Measurements from ENCODE around the gene S100A2.
A peak's percentile ranks its signal among the peaks of the same experiment; 100 is the strongest.
"Not testable (repeated sequence)": the region's sequence is repeated elsewhere in the genome, so short reads cannot be mapped to it uniquely, and the experiment has no call there.

S100A2 gene

GRCh38 chr1:153588033-153588432, 22.4 kb upstream of the S100A2 start:
- not testable (repeated sequence) for DNase-seq

- DNase-seq = no peak
Measured at GRCh38 chr1:153587314-153587713, 21.7 kb upstream of the S100A2 start.

GRCh38 chr1:153586347-153586746, 20.7 kb upstream of the S100A2 start:
- DNase-seq = no peak

DNA sequence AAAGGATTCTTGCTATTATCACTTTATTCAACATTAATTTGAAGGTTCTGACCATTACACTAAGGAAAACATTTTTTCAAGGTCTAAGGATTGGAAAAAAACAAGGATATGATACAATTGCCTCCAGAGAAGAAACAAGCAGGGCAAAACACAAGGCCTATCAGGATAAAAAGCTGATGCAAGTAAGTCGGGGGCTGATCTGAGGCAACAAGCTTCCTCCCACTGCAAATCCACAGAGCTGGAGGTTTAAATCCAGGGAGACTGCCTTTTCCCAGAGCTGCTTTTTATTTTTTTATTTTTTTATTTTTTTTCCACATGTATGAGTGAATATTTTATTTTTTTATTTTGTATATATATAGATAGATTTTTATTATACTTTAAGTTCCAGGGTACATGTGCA, 19.4 kb upstream of the S100A2 start:
- no peak for DNase-seq

DNA sequence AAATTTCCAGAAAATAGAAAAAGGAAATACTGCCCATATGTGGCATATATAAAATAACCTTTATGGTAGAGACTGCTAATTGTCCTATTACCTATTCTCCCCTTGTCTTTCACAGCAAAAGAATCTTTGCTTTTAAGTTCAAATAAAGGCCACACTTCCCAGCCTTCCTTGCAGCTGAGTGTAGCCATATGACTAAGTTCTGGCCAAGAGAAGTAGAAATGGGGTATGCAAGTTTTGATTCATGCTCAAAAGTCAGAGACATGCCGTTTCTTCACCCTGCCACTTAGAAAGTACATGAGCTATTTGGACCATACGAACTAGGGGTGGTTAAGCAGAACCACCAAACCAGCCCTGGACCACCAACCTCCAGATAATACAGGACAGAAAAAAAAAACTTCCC, 18.3 kb upstream of the S100A2 start:
- no peak for DNase-seq

- not testable (repeated sequence) for DNase-seq
Measured at GRCh38 chr1:153583514-153583913, 17.9 kb upstream of the S100A2 start.

DNA sequence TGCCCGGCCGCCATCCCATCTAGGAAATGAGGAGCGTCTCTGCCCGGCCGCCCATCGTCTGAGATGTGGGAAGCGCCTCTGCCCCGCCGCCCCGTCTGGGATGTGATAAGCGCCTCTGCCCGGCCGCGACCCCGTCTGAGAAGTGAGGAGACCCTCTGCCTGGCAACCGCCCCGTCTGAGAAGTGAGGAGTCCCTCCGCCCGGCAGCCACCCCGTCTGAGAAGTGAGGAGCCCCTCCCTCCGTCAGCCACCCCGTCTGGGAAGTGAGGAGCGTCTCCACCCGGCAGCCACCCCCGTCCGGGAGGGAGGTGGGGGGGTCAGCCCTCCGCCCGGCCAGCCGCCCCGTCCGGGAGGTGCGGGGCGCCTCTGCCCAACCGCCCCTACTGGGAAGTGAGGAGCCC, 17.2 kb upstream of the S100A2 start:
- DNase-seq = not testable (repeated sequence)

DNA sequence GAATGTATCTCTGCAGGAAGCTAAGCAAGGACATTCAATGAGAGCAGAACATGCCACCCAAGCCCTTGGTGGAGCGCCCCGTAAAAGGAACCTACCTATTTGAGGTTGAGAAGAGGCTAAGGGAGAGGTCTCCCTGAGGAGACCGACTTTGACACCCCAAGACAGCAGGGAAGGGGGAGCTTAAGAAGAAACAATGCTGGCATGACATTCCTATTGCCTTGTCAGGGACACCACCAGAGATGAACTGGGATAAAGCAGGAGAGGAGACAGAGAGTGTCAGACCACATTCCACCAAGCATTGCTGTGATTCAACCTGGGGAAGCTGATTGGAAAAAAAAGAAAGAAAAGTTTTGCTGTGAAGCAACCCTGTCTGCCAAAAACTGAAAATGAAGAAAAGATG, 13.3 kb upstream of the S100A2 start:
- DNase-seq = no peak

DNA sequence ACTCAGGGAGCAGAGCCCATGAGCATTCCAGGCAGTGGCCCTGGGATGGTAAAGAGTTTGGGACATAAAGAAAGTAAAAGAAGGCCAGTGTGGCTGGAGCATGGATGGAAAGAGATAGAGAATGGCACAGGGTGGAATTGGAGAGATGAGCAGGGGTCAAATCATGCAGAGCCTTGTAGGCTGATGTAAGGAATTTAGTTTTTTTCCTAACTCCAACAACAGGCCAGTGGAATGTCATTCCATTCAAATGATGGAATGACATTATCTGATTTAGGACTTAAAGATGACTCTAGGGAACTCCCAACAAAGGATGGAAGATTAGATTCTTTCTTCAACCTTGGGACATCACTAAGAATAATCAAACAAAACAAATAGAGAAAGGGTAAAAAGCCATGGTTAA, 12.8 kb upstream of the S100A2 start:
- no peak for DNase-seq

DNA sequence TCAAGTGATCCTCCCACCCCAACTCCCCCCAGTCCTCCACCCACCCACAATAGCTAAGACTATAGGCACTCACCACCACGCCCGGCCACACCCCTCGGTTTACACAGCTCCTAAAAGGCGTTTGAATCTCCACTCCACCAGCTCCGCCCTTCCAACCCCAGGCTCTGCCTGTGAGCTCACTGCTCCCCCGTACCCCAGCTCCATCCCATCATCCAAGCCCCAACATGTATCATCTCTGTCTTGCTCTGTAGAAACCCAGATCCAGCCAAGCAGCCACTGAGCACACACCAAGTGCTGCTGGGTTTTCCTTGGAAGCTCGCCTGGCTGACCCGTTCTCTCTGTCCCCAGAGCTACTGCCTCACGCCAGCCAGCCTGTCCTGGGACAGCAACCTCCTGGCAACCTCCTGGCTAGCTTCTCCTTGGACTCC, 12.0 kb upstream of the S100A2 start:
- no peak for DNase-seq

GRCh38 chr1:153577138-153577537, 11.5 kb upstream of the S100A2 start:
- DNase-seq = no peak

DNA sequence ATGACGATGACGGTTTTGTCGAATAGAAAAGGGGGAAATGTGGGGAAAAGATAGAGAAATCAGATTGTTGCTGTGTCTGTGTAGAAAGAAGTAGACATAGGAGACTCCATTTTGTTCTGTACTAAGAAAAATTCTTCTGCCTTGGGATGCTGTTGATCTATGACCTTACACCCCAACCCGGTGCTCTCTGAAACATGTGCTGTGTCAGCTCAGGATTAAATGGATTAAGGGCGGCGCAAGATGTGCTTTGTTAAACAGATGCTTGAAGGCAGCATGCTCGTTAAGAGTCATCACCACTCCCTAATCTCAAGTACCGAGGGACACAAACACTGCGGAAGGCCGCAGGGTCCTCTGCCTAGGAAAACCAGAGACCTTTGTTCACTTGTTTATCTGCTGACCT, 9.9 kb upstream of the S100A2 start:
- not testable (repeated sequence) for DNase-seq

GRCh38 chr1:153575081-153575491, 9.4 kb upstream of the S100A2 start:
- DNase-seq = not testable (repeated sequence)

DNA sequence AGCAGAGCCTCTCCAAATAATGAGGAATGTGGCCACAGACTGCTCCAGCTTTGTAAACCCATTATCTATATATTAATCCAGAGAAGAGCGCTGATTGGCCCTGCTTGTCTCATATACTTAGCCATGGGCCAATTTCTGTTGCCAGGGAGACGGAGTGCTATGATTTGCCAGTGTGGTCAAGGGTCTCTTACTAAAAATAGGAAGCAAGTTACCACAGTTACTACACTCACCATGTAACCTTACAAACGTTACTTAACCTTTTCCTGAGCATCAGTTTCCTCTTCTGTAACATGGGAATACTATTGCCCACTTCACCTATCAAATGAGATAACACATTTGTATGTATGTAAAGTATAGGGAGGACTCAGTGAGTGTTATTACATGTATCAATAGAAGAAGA, 7.7 kb upstream of the S100A2 start:
- no peak for DNase-seq

DNA sequence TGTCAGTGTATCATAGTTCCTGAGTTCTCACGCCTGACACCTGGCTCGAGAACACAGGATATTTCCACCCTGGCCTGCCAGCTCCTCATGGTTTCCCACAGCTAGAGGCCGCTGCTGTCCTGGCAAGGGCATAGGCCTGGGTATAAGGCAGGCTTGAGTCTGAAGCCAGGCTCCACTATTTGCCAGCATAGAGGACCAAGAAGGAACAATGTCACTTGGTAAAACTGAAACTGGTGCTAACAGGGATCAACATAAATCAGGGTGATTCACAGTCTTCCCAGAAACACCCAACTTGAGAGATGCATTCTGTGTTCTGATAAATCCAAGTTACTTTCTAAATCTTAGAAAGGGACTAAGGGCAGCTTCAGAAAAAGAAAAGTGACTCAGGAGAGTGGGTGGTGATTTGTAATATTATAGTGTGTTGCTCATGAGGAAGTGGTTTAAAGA, 6.9 kb upstream of the S100A2 start:
- DNase-seq = peak; percentile 78

DNA sequence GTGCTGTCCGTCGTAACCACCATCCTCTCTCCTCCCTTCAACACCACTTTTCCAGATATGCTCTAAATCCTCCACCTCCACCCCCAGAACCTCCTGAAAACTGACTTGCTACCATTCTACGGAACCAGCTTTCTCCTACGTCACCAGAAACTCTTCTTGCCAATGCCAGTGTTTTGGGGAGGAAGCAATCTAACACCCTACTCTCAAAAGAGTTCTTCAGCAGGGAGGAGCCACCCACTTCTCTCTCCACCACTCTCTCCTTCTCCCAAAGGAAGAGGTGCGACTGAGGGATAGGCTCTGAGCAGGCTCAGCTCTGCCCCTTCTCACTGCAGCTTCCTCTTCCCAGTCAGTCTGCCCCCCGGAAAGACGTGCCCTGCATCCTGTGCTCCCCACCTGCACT, 6.1 kb upstream of the S100A2 start:
- no peak for DNase-seq

GRCh38 chr1:153570874-153571273, 5.2 kb upstream of the S100A2 start:
- DNase-seq = no peak

GRCh38 chr1:153569465-153569864, 3.8 kb upstream of the S100A2 start:
- no peak for DNase-seq

- DNase-seq = peak; percentile 92
Measured at GRCh38 chr1:153568367-153569099, 2.9 kb upstream of the S100A2 start.

DNA sequence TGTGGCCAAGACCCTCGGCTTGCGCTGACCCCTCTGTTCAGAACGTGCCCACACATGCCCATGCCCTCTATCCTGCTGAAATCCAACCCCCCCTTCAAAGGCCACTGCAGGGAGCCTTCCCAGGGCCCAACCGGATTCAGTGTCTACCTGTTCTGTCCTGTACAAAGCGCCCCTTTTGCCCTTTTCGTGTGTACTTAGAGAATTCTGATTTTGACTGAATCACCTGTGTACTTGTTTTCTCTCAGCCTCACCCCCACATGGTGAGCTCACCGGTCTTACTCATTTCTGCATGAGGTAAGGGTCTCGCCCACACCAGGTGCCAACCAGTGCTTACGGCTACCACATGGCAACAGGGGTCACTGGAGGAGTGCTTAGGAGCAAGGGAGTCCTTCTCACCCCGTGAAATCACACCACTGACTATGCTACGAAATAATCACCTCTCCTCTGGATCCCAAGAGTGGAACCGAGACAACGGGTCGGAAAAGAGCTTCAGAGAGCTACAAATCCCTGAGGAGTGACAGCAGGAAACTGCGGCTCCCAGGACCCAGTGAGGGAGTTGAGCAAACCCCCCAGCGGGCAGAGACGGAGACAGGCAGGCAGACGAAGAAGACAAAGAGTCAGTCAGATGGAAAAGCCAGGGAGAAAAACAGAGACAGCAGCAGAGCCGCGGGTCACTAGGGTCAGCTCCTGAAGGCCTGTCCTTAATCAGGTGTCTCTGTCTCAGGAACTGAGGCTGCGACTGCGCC, 2.1 kb upstream of the S100A2 start:
- no peak for DNase-seq

- DNase-seq = peak; percentile 93
Measured at GRCh38 chr1:153566414-153567371, 1.0 kb upstream of the S100A2 start.

GRCh38 chr1:153563991-153564390, 1.7 kb downstream of the S100A2 start:
- no peak for DNase-seq

- DNase-seq = no peak
Measured at GRCh38 chr1:153563483-153563901, 2.2 kb downstream of the S100A2 start.

Data from right hindlimb (tissue), 1 donor.